Measurements from ENCODE around the gene RSBN1L. TPM values are rescaled to one million over a fixed set of nuclear protein-coding genes. Genes with fewer than 3 reads are reported as not detected.

RSBN1L gene
- polyA plus RNA-seq, 2 of the 4 experiments (the other 2 are of a cell fraction) = 11.1 to 13.0 TPM

GRCh38 chr7:77798394-77799077 is 102.3 kb downstream of the RSBN1L start, which contains the start of the genes PHTF2 and TMEM60 (continued):
- TF ChIP-seq E2F6 (IDR thresholded peaks at IDR 0.05; ENCODE audit: borderline replicate concordance, low read depth) (peak; percentile 48; the same call in 1 of the 2 replicates), EHF (CRISPR knock-in tag; IDR thresholded peaks at IDR 0.05) (no peak), EP300 (IDR thresholded peaks at IDR 0.05) (no peak), NPAS2 (CRISPR knock-in tag; IDR thresholded peaks at IDR 0.05; ENCODE audit: borderline replicate concordance) (no peak), JUN (IDR thresholded peaks at IDR 0.05) (peak in 1 of 2 experiments; percentile 30; a peak in 1 of 5 replicates), ZNF302 (CRISPR knock-in tag; IDR thresholded peaks at IDR 0.05) (no peak), HES2 (IDR thresholded peaks at IDR 0.05) (no peak), CHD4 (IDR thresholded peaks at IDR 0.05; ENCODE audit: borderline replicate concordance) (no peak), RARB (CRISPR knock-in tag; IDR thresholded peaks at IDR 0.05) (no peak), SMC3 (IDR thresholded peaks at IDR 0.05) (peak; percentile 60), POLR2AphosphoS2 (conservative IDR thresholded peaks at IDR 0.05; ENCODE audit: low read length) (no peak), HOXB5 (CRISPR knock-in tag; IDR thresholded peaks at IDR 0.05) (0 out of 2 replicates have a peak, but pooled peaks have one; percentile 23), HOXB13 (CRISPR knock-in tag; IDR thresholded peaks at IDR 0.05; ENCODE audit: low read depth) (peak; percentile 51; the same call in 1 of the 2 replicates), GATA3 (IDR thresholded peaks at IDR 0.05; ENCODE audit: borderline replicate concordance) (no peak), MYC (IDR thresholded peaks at IDR 0.05; ENCODE audit: borderline replicate concordance, low read length) (peak; percentile 80; the same call in 1 of the 2 replicates), MAX (IDR thresholded peaks at IDR 0.05) (peak; percentile 80), NR3C1 (IDR thresholded peaks at IDR 0.05) (no peak), CTCF (IDR thresholded peaks at IDR 0.05) (peak; percentile 36)

GRCh38 chr7:77799078-77799964 is 103.1 kb downstream of the RSBN1L start:
- ChIA-PET POLR2A (interaction anchor here (0.8 to 1.0 kb wide), 3 partner anchors 12 to 104 kb away, joined by 3 to 5 read pairs (median 4); no protein-coding TSS in a partner anchor), CTCF (interaction anchor here (0.6 to 1.9 kb wide), 15 partner anchors 12 to 335 kb away, joined by 3 to 11 read pairs (median 4); no protein-coding TSS in a partner anchor)
- Histone ChIP-seq H3K4me3 (peak overlapping the region; percentile 94), H3K27ac (peak overlapping the region; percentile 89 to 90), H3K4me1 (peaks cover 24% of the 10 kb centered on the region), H3K9me3 (no peaks in the 10 kb centered on the region), H3K4me2 (peak overlapping the region; percentile 77)
- DNase-seq (ENCODE audit: low read depth in 1 of 2, low spot score in 1 of 2) (peak; percentile 18 to 29), ATAC-seq (peak; percentile 25 to 26), FAIRE-seq (no peak)
- TF ChIP-seq HES2 (IDR thresholded peaks at IDR 0.05) = no peak
- TF ChIP-seq PHF8 (IDR thresholded peaks at IDR 0.05; ENCODE audit: borderline replicate concordance, low read depth) = 0 out of 2 replicates have a peak, but pooled peaks have one; percentile 20
- no peak for TF ChIP-seq USF2 (IDR thresholded peaks at IDR 0.05)
- TF ChIP-seq RARB (CRISPR knock-in tag; IDR thresholded peaks at IDR 0.05) = no peak
- no peak for TF ChIP-seq ATOH8 (CRISPR knock-in tag; IDR thresholded peaks at IDR 0.05; ENCODE audit: low read depth)
- no peak for TF ChIP-seq KDM1A (IDR thresholded peaks at IDR 0.05; ENCODE audit: low read depth)
- TF ChIP-seq RFX5 (IDR thresholded peaks at IDR 0.05) = no peak
- TF ChIP-seq RAD21 (conservative IDR thresholded peaks at IDR 0.05 in 1 of 2, IDR thresholded peaks at IDR 0.05 in 1 of 2) = 0 out of 5 replicates have a peak, but pooled peaks of 1 of the 2 experiments have one; percentile 8
- no peak for TF ChIP-seq NR3C1 (IDR thresholded peaks at IDR 0.05)
- no peak for TF ChIP-seq NFE2L2 (conservative IDR thresholded peaks at IDR 0.05; ENCODE audit: low read length)
- TF ChIP-seq JUNB (IDR thresholded peaks at IDR 0.05) = no peak
- no peak for TF ChIP-seq CBX8 (IDR thresholded peaks at IDR 0.05)
- TF ChIP-seq MAFK (IDR thresholded peaks at IDR 0.05; ENCODE audit: partially characterized antibody) = no peak
- no peak for TF ChIP-seq JUN (IDR thresholded peaks at IDR 0.05)
- WGBS (ENCODE audit: missing lambda C conversion rate) = 2% methylated on average over 30 of the region's 55 CpGs
